Dermis blood vessel endothelial cell (primary cell): Measurements from ENCODE around the gene PRXL2B. TPM values are rescaled to one million over a fixed set of nuclear protein-coding genes. Genes with fewer than 3 reads are reported as not detected.

Experiments used
- DNase-seq: peaks from one replicate; pipeline ENCODE4 v3.0.0; 2010
- total RNA-seq: library from RNA; depleted of rRNA; stranded (reverse); fragments of >200 nt; gene quantifications from 2 replicates; pipeline ENCODE4 v1.2.3, GENCODE V29; 2014

The PRXL2B gene
- total RNA-seq, 1 donor from 2014 or later: 63.0 TPM

GRCh38 chr1:2638466-2639115 lies 52.0 kb downstream of the PRXL2B start:
- DNase-seq: no peak

DNA sequence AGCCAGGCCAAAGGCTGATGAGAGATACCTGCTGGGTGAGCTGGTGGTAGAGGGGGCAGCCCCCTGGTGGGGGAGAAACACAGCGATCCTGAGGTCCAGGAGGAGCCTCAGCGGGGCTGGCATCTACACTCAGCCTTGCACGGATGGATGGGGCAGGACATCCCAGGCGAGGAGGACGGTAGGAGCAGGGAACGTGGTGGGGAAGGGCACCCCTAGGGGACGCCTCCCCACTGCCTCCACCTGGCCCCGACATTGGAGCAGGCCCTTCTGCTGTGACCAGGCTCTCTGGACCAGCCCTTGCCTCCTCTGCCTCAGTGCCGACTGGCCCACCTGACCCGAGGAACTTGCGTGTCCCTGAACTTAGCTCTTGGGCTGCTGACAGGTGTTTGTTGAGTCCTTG lies 52.6 kb downstream of the PRXL2B start:
- no peak for DNase-seq

- no peak for DNase-seq
Measured at GRCh38 chr1:2639607-2640521, 53.3 kb downstream of the PRXL2B start.

DNA sequence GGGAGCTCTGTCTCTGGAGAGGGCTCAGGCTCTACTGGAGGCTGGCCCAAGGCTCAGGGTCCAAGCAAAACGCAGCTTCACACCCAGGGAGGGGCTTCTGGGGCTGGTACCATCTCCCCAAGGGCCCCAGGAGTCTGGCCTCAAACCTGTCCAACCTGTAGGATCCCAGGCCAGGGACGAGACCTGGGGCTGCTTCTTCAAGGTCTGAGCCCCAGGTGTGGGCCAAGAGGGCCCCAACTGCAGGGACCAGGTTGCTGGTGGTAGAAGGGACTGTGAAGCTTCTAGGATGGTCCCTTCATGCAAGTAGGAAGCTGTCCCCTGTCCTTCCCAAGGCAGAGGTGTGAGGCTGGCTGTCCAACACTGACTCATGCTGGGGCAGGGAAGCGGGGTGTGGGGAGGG lies 54.0 kb downstream of the PRXL2B start:
- DNase-seq: no peak

Other genes starting within 250 kb of the PRXL2B start
- 7.4 and 7.7 TPM in 2 replicates for gene MORN1, start 195.2 kb upstream of the PRXL2B start, total RNA-seq
- gene RER1, start 194.9 kb upstream of the PRXL2B start, total RNA-seq: 62.6 and 64.8 TPM in 2 replicates
- 33.4 and 44.9 TPM in 2 replicates for gene PEX10, start 174.2 kb upstream of the PRXL2B start, total RNA-seq
- under 0.01 and 0.09 TPM in 2 replicates for gene PLCH2, start 110.5 kb upstream of the PRXL2B start, total RNA-seq
- 21.5 and 24.7 TPM in 2 replicates for gene PANK4, start 60.2 kb upstream of the PRXL2B start, total RNA-seq
- 0.17 TPM in 1 of 2 replicates, not detected in the other for gene HES5, start 56.5 kb upstream of the PRXL2B start, total RNA-seq
- 109 and 155 TPM in 2 replicates for gene TNFRSF14, start 30.4 kb upstream of the PRXL2B start, total RNA-seq
- 2.0 and 5.4 TPM in 2 replicates for gene MMEL1, start 46.2 kb downstream of the PRXL2B start, total RNA-seq
- gene TTC34, start 214.9 kb downstream of the PRXL2B start, total RNA-seq: under 0.01 and 0.05 TPM in 2 replicates